ENCODE measurements around the gene KCTD19.

Gene KCTD19

DNA sequence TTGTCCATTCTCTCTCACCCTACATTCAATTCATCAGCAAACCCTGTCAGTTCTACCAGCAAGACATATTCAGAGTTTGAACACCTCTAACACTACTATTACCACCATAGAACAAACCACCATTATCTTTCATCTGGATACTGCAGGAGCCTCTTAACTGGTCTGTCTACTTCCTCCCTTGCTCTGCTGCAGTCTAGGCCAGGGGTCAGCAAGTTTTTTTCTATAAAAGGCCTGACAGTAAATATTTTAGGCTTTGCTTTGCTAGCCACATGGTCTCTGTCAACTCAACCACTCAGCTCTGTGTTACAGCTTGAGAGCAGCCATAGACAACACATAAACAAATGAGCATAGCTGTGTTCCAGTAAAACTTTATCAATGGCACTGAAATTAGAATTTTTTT is 13.8 kb downstream of the KCTD19 start:
- no peak for DNase-seq

DNA sequence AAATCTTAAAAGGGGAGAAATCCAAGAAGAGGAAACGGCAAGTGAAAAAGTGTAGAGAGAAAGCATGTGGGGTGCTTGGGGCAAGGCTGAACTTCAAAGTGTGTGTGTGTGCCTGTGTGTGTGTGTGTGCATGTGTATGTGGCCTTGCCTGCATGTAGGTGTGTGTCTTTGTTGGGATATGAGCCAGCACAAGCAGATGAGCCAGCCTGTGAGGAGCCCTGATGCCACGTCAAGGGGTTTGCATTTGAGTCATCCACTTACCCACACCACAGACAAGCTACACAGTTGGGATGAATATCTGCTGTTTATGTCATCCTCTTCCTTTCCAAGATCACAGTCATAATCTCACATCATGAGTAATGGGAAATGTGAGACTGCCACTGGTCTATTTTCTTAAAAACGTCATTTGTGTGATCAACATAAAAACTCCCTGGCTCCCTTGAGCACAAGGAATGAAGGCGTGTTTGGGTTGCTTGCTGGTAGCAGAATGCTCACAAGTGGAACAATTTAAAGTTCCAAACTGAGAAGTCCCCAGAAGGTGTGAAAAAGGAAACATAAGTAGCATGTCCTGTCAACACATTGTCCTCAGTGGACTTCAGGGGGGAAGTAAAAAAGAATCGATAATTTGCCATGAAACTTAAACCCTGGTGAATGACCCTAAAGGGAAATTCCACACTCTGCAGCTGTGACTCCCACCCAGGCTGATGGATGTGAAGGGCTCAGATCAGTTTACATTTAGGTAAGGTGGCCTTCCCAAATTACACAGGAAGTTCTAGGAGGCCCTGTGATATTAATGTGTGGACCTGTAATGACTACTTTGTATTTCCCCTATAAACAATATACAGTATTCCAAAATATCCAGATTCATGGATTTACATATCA is 14.7 kb downstream of the KCTD19 start:
- no peak for DNase-seq

DNA sequence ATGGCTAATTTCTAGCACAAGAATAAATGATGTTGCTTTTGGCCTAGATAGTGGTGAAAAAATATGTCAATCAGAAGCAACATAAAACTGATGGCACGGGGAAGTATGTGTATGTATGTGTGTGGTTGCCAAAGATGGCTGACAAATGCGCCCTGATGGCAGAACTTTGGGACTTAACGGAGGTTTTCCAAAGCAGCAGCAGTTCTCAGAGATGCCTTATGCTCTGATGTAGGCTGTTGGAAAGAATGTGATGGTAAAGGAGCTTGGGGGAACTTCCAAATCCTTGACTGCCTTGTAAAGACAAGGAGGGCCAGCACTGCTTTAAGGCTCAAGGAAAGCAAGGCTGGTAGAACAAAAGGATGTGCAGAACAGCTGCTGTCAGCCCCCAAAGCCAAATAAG is 16.0 kb downstream of the KCTD19 start:
- no peak for DNase-seq

DNA sequence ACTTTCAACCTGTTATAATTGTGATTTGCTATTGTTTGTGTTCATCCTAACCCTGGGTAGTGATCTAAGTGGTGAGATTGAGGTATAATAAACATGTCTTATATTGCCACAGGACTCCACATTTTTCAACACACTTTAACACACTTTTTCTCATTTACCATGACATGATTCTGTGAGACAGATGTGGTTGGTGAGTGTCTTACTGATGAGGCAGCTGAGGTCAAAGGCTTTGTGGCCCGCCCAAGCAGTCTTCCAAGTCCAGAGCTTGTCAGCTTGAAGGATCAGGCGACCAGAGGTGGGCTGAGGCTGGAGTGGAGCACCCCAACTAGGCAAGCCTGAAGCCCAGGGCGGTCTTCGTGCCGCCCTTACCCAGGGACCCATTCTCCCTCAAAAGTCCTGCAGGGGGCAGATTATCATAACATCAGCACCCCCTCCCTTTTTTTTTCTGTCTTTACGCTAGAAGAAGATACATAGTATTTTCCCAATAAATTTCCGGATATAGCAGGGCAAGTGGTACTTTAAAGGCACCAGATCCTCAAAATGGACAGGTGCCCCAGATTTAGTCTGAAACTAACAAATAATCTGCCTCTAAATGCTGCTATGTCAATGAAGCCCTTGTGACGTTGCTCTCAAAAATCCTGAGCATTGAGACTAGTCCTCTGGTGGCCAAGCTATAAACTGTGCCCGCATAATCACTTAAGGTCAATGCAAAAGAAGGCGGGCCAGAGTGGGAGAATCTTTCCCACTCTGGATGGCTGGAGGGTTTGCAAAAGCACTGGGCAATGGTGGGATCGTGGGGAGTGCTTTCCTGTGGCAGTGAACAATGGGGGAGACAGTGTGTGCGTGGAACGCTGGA is 21.1 kb downstream of the KCTD19 start:
- DNase-seq: no peak

DNA sequence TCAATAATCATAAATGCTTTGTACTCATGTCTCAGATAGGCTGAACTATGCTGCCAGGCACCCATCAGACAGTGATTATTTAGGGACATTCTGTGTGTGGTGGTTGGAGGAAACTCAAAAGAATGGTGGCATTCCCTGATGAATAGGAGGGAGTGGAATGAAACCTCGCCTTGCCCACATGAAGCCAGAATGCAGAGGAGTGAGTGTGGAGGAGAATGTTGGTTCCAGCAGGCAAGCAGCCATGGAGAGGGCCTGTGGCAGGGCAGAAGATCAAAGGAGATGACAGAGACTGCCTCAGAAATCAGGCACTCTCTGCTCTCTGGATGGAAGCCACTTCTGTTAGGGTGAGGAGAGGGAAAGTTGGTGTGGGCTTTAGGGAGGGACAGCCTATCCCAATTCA is 22.5 kb downstream of the KCTD19 start:
- no peak for DNase-seq

DNA sequence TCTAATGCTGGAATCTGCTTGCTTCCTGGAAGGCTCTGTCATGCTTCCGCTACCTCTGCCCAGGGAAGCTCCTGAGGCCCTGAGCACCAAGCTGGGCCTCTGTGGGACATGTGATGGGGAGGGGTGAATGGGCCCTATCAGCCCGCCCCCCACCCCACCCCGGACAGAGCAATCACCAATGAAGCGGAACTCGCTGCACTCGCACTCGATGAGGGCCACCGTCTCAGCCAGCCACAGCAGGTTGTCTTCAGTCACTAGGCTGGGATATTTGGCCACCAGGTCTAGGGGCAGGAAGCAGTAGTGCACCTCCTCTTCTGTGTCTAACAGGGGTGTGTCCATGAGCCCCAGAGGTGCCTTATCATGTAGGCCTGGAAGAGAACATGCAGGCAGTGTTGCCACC is 23.6 kb downstream of the KCTD19 start:
- no peak for DNase-seq

DNA sequence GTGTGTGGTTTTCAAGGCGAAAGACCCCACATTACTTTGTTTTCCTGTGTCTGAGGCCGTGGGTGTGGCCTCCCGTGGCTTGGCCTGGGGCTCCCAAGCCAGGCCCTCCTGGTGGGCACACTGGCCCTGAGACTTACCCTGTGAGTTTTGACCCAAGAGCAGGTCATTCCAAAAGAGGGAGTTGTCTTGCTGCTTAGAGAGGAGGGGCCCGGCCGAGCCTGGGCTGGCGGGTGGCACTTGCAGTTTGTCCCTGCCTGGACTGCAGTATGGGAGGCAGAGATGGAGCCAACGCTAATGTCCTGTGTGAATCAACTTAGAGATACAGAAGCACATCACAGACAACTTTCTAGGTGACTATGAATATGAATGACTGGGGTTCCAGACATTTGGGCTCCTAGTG is 24.5 kb downstream of the KCTD19 start:
- DNase-seq: no peak

DNA sequence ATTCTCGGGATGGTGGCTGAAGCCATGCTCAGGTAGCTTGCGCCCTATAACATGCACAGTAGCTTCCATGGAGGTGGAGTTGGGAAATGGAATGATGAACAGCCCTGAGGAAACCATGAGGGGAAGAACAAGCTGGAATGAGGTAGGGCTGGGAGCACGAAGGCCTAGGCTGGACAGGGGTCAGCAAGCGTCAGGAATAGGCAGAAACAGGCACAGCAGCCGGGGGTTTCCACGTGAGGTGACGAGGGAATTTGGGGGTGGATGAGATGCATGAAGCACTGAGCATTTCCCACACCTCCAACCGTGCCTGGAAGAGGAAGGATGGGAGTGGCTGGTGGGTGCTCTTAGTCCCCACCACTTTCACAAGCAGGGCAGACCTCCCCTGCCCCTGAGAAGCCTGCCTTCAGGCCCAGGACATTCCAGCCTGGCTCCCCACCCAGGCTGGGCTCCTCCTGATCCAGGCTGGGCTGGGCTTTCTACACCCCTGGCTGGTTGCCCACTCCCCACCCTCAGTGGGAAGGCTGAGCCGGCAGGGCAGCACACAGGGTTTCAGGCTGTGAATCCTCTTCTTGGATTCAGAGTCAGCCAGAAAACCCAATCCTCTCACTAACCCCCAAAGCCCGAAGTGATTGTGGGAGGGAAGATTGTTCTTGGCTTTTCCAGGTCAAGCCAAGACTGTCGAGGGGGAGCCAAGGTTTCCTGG is 25.3 kb downstream of the KCTD19 start:
- no peak for DNase-seq

DNA sequence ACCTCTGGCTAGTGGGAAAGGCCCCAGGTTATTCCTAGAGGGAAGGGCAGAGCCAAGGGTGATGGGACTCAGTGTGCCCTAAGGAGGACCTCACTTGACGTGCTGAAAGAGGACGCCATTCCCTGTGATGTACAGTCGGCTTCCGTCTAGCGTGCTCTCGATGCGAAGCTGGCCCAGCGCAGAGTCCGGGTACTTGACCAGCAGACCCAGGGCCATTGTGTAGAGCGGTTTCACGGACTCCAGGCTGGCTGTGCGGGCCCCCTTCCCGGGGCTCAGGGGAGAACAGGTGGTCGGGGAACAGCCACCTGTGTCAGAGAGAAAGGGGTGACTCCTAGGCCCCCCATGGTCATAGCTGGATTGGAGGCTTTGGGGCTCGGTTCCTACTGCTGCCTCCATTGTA is 27.3 kb downstream of the KCTD19 start:
- no peak for DNase-seq

DNA sequence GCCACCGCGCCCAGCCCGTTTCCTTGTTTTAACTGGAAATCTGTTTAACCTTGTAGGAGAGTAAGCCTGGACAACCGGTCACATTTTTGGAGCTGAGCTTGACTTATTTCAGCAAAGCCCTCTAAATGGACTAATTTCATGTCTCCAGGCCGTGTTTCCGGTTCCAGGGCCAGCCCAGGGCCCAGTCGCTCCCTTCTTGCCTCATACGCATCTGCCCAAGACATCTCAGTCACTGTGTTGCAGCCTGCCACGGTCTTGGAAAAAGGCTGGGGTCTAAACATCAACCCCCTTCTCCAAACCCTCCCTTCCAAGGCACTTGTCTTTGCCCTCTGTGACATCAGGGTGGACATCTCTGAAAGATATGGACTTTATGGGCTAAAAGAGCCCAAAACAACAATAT is 28.3 kb downstream of the KCTD19 start:
- no peak for DNase-seq

DNA sequence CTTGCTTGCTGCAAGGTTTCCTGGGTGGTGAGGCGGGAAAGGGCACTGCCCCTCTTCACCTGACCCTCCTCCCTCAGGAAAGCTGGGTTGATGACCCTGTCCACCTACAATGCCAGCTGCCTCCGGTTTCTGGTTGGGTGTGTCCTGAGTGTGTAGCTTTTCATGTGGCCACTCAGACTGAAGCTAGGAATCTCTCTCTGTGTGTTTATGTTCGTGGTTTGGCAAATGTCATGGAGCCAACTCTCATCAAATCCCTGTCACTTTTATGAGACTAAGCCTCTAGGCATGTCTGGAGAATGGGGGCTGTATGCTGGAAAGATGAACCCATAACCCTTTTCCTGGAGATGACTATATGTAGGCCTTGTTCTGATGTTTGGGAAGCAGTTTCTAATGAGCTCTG is 30.1 kb downstream of the KCTD19 start:
- DNase-seq: no peak

DNA sequence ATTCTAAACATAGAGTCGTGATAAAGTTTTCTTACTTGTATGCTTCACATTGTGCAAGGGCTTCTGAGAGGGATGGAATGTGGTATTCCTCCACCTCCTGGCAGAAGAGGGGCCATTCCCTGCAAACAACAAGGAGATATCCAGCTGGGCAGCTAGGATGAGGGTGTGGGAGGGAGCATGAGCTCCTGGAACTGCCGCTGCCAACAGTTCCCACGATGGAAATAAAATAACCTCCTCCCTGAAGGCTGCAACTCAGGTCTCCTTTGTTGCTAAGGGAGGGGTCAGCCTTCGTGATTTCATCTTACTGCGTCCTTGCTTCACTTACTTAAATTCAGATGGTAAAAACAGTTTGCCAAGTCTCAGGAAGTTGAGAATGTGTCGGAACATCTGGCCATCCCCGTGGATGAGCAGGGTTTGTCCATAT is 31.6 kb downstream of the KCTD19 start:
- no peak for DNase-seq

DNA sequence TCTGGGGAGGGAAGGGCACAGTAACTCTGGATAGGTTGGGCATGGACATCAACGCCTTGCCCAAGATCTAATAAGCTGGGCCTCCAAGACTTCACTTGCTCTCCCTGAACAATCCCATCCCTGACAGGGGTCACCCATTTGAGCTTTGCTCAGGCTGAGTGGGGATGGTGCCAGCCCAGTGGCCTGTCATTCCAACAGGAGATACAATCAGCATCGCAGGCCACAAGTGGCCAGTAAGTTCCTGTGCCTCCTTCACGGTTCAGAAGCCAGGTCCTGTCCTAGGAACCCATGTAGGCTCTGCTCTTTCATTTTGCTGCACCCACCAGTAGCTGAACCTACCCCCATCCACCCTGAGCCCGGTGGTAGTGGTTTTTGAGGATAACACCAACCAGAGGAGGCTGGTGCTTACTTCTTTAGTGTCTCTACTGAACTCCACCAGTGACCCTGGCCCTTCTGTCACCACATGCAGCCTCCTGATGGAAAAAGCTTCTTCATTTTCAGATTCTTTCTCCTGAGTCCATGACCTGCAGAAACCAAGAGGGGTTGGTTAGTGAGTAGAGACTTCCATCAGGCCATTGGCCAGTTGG is 32.3 kb downstream of the KCTD19 start:
- no peak for DNase-seq

DNA sequence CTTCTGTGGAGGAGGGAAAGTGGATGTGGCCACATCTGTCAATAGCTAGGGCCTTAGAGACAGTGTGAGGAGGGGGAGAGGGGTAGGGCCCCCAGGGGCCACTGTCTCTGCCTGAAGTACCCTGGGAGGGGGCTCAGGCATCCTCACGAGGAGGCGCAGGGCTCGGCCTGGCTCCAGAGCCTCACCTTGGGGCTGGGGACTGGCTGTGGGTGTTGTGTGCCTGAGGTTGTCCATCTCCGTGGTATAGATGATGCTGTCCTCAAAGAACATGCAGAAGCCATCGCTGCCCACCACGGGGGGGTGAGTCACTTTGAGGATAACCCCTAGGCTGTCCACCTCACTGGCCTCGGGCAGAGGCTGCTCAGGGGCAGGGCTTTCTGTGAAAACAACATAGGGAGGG is 35.1 kb downstream of the KCTD19 start:
- DNase-seq: no peak

DNA sequence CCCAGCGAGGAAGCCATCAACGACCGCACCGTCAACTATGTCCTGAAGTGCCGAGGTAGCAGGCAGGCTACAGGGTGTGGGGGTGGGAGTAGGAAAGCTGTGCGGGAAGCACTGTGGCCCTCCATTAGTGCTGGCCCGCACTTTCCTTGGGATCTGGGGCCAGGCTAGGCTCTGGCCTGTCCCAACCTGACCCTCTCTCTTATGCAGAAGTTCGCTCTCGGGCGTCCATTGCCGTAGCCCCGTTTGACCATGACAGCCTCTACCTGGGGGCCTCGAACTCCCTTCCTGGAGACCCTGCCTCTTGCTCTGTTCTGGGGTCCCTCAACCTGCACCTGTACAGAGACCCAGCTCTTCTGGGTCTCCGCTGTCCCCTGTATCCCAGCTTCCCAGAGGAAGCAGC is 38.6 kb downstream of the KCTD19 start:
- no peak for DNase-seq

DNA sequence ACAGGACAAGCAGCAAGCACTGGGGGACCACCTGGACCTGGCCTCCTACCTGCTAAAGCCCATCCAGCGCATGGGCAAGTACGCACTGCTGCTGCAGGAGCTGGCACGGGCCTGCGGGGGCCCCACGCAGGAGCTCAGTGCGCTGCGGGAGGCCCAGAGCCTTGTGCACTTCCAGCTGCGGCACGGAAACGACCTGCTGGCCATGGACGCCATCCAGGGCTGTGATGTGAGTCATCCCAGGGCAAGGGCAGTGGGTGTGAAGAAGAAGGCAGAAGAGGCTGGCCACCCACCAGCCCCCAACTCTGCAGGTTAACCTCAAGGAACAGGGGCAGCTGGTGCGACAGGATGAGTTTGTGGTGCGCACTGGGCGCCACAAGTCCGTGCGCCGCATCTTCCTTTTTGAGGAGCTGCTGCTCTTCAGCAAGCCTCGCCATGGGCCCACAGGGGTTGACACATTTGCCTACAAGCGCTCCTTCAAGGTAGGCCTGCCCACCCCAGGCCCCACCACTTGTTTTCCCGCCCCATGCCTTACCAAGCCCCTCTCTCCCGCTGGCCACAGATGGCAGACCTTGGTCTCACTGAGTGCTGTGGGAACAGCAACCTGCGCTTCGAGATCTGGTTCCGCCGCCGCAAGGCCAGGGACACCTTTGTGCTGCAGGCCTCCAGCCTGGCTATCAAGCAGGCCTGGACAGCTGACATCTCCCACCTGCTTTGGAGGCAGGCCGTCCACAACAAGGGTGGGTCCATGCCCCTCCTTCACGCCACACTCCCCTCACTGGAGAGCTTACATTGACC is 39.9 kb downstream of the KCTD19 start:
- no peak for DNase-seq

DNA sequence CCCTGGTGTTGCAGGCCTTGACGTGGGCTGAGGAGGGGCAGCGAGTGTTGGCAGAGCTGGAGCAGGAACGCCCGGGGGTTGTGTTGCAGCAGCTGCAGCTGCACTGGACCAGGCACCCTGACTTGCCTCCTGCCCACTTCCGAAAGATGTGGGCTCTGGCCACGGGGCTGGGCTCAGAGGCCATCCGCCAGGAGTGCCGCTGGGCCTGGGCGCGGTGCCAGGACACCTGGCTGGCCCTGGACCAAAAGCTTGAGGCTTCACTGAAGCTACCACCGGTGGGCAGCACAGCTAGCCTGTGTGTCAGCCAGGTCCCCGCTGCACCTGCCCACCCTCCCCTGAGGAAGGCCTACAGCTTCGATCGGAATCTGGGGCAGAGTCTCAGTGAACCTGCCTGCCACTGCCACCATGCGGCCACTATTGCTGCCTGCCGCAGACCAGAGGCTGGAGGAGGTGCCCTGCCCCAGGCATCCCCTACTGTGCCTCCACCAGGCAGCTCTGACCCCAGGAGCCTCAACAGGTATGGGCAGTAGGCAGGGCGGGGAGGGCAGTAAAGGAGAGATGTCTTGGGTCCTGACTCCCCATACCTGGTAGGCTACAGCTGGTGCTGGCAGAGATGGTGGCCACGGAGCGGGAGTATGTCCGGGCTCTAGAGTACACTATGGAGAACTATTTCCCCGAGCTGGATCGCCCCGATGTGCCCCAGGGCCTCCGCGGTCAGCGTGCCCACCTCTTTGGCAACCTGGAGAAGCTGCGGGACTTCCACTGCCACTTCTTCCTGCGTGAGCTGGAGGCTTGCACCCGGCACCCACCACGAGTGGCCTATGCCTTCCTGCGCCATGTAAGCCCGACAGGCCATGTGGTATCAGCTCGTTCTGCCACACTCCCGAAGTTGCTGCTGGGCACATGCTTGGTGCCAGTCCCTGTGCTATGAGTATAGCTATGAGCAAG is 41.6 kb downstream of the KCTD19 start:
- DNase-seq: no peak

DNA sequence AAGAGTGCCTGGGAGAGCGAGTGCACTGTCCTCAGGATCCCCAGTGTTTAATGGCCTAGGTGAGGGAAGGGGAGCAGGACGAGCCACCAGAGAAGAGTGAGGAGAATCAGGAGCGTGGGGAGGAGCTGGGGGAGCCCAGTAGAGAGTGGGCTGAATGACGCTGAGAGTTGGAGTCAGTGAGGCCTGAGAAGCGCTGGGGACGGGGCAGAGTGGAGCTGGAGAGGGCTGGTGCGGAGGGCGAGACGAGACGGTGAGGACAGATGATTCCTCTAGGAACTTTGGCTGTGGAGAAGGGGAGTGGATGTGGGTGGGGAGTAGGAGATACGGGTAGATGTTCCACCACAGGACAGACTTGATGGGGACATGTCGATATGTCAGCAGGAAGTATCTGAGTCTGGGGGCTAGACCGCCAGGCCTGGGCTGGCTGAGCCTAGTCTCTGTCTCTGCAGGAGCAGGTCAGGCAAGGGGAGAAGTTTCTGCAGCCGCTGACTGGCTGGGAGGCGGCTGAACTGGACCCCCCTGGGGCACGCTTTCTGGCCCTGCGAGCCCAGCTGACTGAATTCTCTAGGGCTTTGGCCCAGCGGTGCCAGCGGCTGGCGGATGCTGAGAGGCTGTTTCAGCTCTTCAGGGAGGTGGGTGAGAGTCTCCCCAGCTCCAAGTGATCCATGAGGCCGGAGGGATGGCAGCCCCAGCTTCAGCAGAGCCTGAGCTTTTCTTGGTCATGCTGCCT is 42.5 kb downstream of the KCTD19 start:
- DNase-seq: no peak

DNA sequence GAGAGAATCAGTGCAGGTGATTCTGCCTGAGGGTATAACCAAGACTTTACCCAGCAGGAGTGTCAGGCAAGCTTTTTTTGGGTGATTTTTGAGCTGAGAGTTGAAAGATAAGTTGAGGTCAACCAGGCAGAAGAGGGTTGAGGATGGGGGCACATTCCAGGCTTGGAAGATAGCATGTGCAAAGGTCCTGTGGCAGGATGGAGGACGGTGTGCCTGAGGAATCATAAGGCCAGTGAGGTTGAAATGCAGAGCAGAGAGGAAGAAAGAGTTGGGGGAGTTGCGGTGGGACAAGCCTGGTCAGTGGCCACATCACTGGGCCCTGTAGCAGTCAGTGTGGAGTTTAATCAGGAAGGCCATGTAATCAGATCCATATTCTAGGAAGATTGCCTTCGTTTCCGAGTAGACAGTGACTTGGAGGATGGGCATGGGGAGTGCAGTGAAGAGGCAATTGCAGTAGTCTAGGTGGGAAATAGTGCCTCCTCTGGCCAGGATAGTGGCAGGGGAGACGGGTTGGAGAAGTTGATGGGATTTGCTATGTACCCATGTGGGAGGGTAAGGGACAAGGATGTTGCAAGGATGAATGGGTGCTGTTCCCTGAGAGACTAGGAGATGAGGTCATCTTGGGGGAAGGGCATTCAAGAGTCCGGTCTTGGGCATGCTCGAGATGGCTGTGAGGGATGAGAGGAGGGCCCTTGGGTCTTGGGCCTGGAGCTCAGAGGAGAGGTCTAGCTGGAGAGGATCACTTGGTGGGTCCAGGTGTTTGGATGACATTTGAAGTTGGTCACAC is 43.3 kb downstream of the KCTD19 start:
- DNase-seq: no peak

DNA sequence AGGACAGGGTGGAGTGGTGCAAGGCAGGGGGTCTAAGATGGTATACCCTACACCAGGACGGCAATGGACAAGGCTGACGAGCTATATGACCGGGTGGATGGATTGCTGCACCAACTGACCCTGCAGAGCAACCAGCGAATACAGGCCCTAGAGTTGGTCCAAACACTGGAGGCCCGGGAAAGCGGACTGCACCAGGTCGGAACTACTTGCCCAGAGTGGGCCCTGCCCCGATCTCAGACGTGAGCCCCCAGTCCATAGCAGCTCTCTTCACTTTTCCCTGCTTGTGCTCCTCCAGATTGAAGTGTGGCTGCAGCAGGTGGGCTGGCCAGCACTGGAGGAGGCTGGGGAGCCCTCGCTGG is 44.1 kb downstream of the KCTD19 start:
- no peak for DNase-seq
